Loucy (cell line): ENCODE data around the gene CRHR2.

Source experiments
- EZH2phosphoT487 ChIP-seq: fragments of 200-600 bp; IDR thresholded peaks from 2 replicates; pipeline ENCODE4 v1.6.1; 2018; ENCODE audit warnings: antibody characterized with exemption, mild to moderate bottlenecking, moderate library complexity, borderline replicate concordance
- TF ChIP-seq, protein P1 (sequence below): fragments of 200-600 bp; sonication (generic); conservative IDR thresholded peaks from 2 replicates; pipeline ENCODE4 v1.5.1; 2014; ENCODE audit warnings: mild to moderate bottlenecking, antibody characterized with exemption, low read length

DNA sequence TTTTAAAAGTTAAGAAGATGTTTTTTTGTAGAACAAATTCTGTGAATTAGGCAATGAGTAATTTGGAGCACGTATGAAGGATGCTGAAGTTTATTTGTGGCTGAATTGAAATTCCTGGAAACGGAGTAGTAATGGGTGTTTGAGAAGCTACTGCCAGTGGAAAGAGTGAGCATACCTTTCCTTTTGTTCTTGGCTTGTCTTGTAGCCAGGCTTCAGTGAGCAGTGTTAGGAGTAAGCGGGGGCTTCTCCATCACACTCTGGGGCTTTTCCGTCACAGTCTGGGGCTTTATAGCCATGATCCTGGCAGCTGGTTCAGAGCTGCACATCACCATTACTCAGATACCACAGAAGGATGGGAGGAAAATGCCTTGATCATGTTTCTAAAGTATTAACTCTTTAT lies 55.2 kb downstream of the CRHR2 start:
- TF ChIP-seq, protein P1, sequence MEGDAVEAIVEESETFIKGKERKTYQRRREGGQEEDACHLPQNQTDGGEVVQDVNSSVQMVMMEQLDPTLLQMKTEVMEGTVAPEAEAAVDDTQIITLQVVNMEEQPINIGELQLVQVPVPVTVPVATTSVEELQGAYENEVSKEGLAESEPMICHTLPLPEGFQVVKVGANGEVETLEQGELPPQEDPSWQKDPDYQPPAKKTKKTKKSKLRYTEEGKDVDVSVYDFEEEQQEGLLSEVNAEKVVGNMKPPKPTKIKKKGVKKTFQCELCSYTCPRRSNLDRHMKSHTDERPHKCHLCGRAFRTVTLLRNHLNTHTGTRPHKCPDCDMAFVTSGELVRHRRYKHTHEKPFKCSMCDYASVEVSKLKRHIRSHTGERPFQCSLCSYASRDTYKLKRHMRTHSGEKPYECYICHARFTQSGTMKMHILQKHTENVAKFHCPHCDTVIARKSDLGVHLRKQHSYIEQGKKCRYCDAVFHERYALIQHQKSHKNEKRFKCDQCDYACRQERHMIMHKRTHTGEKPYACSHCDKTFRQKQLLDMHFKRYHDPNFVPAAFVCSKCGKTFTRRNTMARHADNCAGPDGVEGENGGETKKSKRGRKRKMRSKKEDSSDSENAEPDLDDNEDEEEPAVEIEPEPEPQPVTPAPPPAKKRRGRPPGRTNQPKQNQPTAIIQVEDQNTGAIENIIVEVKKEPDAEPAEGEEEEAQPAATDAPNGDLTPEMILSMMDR: no peak
- TF ChIP-seq EZH2phosphoT487: no peak
